GM19467 (cell line): ENCODE results near the gene MPZL2.

Experiments
- ATAC-seq: cut with Tn5 transposase; IDR thresholded peaks from one replicate; pipeline ENCODE4 v1.9.1; 2021; ENCODE audit warnings: mild to moderate bottlenecking, moderate library complexity; ENCODE audit not compliant: unreplicated experiment

The MPZL2 gene

DNA sequence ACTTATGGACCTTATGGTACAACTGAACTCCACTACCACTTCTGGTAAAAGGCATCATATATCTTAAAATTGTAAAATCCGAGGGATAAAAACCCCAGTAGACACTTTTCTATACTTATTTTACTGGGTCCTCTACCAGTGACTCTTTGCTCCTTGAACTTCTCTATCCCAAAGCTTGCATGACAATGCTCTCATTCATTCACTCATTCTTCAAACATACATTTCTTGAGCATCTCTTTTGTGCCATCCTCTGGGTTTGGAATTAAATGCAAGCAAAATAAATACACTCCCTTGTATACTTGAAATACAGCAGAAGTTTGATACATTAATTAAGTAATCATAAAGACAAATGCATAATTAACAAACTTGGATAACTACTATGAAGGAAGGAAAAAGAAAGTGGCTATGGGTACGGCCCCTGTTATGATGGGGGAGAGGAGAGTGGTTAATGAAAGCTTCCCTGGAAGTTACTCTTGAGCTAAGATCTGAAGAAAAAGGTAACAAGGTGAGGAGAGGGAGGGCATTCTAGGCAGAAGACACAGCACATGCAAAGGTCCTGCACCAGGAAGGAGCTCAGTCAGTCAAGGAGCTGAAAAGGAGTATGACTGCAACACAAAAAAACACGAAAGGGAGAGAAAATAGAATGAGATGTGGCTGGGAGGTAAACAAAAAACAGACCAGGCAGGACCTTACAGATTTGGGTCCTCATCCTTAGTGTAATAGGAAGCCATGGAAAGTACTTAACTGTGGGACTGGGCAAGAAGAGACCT lies 19.9 kb downstream of the MPZL2 start:
- ATAC-seq, result no peak

DNA sequence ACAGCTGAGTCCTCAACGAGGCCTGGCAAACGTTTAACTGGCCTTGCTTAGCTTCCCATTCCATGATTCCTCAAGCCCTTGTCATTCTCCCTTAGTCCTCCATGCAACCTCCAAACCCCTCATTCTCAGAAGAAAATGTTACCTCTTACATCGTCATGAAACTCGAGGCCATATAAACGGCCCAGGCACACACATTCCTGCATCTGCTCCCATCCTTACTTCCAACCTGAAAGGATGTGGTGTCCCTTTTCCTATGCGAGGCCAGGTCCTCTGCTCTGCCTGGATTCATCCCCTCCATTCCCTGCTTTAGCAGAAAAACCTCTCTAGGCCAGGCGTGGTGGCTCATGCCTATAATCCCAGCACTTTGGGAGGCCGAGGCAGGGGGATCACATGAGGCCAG lies 20.9 kb downstream of the MPZL2 start:
- ATAC-seq, result no peak

DNA sequence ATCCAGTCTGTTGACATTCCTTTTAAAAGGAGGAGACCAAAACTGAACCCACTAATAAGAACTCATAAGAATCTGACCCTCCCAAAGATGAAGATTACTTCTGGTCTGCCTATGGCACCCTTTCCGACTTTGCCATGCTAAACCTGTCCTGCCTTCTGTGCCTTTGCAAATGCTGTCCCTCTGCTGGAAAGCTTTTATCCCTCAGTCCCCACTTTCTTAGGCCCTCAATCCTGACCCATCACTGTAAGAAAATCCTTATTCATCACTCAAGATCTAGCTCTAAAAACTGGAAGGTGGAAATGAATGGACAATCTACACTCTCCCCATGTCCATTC lies 22.4 kb downstream of the MPZL2 start:
- ATAC-seq, result no peak

DNA sequence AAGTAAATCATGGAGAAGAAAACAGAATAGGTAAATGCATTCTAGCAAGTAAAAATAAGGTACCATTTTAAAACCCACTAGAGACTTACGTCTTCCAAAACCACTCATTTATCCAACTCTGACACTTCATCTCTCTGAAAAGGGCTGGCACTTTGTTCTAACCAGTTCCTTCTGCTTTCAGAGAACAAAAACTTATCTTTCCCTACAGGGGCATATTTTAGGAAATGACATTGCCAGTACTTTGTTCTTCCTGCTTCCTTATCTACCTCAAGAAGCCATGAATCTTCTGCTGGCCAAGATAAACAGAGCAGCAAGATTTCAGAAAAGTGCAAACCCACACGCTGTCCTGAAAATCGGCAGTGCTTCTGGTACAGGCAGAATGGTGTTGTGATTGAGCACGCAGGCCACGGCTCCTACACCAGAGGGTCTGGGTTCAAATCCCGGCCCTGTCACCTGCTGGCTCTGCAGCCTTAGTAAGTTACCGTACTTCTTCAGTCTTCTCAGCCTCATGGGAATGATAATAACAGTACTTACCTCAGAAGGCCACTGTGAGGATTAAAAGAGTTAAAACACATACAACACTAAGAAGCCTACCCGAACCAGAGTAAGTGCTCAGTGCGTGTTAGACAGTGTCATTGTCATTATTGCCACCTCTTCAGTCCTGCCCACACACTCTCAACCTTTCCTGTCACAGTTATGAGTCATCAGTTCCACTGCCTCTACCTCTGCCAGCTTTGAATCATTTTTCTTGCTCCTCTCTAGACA lies 22.9 kb downstream of the MPZL2 start:
- peak; percentile 64 for ATAC-seq

DNA sequence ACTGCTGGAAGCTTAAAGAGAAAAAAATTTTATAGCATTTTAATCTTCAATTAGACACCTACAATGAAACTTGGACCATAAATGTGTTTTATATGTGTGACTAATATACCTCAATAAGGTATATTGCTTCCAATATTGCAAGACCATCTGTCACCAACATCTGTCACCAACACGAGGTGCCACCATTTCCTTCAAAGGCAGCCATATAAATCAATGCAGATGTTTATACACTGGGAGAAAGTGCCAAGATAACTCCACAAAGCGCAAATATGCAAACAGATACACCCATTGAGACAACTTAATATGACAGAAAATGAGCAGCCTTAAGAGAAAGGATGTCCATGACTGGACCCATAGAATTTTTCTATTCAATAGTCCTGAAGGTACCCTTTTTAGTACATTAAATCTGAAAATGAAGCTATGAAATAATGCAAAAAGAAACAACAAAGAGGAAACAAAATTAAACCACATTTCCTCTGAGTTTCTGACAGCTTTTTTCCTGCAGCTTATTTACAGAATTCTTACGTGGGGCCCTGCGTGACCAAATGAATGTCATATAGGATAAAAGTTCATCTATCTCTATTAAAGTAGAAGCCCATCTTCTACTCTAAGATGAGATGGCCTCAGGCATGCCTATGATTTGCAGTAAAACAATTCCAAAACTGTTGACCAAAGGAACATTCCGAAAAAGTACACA lies 24.4 kb downstream of the MPZL2 start:
- no peak for ATAC-seq

DNA sequence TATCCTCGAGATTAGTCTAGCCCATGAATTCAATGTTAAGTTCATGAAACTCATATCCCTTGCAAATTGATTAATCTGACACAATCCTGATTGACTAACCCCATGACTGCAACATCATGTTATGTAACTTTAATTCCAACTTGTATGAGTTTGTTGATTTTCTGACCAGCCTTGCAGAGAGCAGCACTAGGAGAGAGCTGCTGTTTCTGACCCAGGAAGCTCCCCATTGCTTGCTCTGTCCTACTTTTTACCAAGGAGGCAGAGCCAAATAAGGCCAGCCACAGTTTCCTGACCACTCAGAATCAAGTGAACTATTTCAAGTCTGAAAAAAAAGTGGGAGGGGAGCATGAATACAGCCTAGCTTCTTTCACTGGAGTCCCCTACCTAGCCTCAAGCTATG lies 25.2 kb downstream of the MPZL2 start:
- ATAC-seq, result no peak

DNA sequence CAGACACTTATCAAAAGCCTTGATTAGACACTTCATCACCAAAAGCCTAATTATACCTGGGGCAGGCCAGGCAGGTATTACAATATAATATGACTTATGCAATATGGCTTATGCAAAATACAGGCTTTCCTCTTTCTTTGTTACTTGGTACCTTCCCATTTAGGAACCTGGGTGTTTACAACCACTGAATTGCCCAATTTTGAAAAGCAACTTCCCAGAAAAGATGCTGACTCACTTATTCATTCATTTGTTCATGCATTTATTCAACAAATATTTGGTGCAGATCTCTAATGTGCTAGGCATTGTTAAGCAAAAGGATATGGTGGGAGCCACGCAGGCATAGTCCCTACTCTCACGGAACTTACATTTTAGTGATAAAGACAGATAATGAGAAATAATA lies 25.7 kb downstream of the MPZL2 start:
- ATAC-seq, result no peak

DNA sequence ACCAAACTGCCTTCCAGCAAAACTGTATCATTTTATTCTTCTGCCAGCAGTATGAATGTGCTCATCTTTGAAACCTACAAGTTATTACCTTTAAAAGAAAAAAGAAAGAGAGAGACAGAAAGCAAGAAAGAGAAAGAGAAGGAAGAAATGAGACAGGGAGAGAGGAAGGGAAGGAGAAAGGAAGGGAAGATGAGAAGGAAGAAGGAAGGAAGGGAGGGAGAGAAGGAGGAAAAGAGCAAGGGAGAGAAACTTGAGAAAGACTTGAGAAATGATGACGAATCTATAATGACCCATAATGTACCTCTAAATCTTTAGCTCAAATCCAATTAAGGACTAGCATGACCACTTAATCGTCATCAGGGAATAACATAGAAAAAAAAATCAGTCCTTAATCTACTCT lies 27.9 kb downstream of the MPZL2 start:
- no peak for ATAC-seq

DNA sequence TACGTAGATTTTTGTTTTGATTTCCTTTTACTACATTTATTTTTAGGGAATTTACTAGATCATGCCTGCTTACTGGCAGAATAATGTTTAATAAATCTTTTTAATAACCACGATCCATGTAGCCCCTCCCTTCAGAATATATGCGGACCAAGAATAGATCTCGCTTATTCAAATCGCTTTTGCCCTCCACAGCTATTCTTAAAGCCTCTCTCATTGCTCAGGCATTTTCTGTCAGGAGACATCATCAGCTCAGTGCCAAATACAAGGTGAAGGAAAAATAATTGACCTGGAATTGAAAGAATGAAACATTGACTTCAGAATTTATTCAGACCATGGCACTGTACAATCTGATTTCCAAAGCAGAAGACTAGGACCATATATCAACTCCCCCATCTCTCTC lies 29.3 kb downstream of the MPZL2 start:
- no peak for ATAC-seq

DNA sequence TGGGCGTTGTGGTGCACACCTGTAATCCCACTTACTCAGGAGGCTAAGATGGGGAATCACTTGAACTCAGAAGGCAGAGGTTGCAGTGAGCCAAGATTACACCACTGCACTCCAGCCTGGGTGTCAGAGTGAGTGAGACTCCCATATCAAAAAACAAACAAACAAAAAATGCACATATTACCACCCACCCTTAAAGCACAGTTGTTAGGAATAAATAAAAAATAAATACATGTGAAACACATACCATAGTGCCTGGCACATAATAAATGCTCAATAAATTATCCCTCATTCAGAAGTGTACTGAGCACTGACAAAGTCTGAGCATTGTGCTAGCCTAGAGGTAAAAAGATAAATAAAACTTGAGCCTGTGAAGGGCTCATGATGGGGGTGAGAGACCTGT lies 30.2 kb downstream of the MPZL2 start:
- ATAC-seq, result no peak

DNA sequence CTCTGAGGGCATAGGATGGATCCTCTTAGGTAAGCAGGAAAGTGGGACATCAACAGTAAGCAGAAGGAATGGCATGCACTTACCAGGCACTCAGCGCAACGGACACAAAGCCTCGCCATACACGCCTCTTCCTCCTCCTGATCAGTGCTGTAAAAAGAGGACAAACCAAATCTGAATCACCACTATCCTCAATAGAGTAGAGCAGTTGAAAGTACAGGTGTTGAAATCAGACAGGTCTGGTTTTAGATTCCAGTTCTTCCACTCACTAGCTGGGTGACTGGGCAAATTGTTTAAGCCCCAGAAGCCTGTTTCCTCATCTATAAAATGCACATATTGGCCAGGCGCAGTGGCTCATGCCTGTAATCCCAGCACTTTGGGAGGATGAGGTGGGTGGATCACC lies 30.7 kb downstream of the MPZL2 start:
- ATAC-seq, result no peak

DNA sequence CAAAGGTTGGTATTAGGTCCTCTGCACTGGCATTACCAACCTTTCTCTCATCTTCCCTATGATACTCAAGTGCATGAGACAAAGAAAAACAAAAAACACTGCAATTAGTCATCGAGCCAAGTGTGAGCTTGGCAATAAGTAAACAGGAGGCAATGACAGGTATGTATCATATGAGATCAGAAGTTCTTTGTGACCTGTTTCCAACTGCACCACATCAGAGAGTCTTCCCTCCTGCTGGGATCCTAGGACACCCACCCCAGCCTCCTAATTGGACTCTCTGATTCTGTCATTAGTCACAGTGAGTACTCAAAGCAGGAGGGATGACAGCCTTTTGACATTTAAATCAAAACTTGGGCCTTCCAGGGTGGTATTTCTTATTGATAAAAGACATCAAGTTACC lies 31.4 kb downstream of the MPZL2 start:
- no peak for ATAC-seq

DNA sequence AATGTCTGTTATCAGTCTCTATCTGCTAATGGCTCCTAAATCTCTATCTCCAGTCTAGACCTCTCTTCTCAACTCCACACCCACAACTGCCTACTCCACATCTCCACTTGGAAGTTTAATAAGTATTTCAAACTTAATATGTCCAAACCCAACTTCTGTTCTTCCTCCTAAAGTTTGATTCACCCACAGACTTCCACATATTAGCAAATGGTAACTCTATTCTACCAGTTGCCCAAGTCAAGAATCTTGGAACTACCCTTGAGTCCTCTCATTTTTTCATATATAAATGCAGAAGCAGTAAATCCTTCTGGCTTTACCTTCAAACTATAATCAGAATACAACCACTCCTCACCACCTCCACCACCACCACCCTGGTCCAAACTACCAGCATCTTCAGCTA lies 32.6 kb downstream of the MPZL2 start:
- ATAC-seq, result no peak

DNA sequence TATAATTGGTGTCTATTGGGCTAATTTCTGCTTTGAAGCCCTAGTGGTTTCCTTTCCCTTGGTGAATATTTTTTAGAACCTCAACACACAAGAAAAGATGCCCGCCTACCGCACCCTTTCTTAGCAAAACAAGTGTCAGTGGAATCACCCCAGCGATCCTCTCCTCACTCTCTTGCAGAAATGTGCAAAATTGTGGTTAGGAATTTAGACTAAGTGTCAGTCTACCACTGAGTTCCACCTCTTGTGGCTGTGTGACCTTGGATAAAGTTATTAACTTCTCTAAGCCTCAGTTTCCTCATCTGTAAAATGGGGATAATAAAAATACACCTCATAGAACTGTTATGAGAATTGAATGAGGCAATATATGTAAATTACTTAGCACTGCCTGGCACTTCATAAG lies 34.0 kb downstream of the MPZL2 start:
- ATAC-seq, result no peak

DNA sequence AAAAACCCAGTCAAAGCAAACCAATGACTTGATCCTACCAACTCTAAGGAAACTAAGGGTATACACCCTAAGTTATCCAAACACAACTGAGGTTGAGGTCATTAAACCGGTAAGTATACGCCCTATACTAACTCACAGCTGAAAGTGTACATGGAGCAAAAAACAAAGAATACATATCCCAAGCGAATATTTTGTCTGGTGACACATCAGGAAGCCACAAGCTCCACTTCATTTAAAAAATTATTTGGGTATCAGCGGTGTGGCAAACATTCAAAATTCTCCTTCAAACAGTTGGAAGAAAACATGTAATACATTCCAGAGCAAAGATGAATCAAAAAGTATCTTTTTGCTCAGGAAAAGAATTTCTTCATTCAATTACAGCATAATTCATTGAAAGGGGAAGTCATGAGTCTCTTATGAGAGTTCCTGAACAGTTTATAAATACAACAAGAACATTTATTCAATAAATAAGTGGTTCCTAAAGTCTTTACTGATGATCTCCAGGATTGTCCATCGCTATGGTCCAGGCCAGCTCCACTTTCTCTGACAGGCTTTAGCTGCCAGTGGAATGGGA lies 34.7 kb downstream of the MPZL2 start:
- ATAC-seq, result no peak

DNA sequence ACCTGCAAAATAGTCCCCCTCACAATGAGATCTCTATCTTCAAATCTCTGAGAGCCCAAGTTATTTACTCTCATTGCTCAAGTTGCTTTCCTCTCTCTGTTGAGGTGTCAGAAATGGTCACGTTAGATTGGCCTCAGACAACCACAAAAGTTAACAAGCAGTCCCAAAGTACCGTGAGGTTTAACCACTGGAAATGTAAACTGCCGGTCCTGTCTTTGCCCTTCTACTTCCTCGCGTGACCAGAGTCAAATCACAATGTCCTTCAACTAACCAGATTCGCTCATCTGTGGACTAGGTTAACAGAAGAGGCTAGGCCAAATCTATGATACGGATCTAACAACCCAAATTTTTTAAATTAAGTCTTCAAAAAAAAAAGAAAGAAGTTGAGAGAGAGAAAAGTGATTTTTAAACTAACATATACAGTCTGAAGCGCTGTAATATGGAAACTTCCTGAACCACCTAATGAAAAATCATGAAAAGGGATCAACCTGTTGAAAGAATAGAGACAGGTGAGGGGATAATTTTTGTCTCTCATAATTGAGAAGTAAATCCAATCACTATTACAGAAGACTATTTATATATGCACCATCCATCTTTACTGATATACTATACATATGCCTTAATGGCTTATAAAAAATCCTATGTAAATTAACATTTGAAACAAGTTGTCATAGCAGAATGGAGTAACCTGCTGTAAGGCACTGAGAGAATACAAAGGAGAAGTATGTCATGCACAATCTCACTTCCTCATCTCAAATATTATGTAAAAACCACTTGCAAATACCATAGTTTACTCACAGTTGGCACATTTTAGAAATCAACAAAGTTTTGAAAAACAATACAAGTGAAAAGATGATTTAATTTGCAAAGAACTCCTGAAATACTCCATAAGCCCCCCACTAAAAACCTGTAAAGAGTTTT lies 36.0 kb downstream of the MPZL2 start:
- ATAC-seq, result peak; percentile 59

DNA sequence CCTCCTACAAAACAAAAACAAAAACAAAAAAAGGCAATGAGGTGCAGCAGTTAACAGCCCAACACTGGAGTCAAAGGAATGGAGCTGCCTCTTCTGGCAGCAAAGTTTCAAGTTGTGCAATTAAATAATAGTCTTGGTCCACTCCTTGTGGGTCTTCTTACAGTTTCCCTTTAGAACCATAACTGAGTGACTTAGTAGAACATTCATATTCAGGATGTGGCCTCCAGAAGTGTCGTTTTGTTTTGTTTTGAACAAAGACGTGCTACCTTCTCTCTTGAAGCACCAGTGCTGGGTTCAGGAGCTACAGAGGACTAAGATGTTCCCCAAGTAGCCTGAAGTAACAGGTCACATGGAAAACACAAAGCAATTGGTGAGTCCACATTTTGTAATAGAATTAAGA lies 37.3 kb downstream of the MPZL2 start:
- ATAC-seq, result no peak

DNA sequence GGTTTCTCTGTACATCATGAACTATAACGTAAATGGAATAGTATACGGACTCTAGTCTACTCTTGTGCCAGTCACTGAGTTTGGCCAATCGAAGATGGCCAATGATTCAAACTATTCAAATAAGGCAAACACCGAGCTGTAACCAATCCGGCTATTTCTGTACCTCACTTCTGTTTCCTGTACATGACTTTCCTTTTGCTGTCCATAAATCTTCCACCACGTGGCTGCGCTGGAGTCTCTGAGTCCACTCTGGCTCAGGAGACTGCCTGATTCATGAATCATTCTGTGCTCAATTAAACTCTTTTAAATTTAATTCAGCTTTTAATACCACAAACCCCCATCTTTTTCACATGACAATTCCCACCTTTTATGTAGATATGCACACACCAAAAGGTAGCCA lies 37.8 kb downstream of the MPZL2 start:
- no peak for ATAC-seq

DNA sequence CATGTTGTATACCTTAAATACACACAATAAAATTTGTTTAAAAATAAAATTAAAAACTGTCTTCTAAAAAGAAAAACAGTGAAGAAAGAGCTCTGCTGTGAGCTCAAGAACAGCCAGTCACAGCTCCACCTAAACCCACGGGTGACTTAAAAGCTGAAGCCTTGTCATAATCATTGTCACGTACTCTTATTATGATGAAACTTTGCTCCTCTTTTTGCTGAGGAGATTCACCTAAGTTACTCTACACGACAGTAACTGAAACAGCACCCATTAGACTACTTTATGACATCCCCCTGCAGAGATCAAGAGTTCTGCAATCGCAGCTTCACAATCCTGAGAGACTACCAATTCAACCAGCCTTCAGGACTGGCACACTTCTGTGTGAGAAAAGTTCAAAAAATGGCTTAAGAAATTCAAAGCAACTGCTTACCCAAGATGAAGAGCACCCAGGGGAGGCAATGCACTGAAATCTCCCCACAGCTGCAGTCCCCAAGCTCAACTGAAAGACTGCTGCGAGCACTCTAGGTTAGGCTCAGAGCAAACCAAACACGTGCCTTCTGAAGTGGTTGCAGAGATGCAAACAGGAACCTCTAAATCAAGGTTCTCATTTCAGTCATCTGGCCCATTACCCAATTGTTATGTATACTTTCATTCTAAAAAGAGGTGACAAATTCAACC lies 39.4 kb downstream of the MPZL2 start, which contains the start of gene JAML:
Gene JAML (minus strand): TSS at position 501 of the 678 bp plus-strand sequence. CDS start 10,145 bp downstream, outside the sequence.
- peak; percentile 41 for ATAC-seq

DNA sequence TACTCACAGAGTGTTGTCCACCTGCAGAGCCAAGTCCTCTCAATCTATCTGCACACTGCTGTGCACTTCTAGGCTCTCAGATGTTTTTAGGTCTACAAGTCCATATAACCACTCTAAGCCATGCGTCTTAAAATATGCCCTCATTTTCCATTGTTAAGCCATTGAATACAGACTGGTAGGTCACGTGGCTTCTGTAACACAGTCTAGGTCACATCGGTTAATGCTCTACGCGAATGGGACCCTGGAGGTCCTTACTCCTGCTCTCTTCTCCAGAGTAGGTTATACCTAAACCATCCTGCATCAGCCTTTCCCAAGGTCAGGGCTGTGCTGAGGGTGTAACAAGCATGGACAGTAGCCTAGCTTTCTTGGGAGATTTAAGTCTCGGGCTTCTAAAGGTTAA lies 40.1 kb downstream of the MPZL2 start:
- no peak for ATAC-seq
